Measurements from ENCODE around the gene RAB37. TPM values are rescaled to one million over a fixed set of nuclear protein-coding genes. Genes with fewer than 3 reads are reported as not detected.
A peak's percentile ranks its signal among the peaks of the same experiment; 100 is the strongest.

Gene RAB37
- total and polyA plus RNA-seq, 2 of the 8 experiments (the other 6 are each of a cell fraction or from before 2014, with no cell fraction given): 5.5 to 6.1 TPM

- no peak overlapping the region for H2BK15ac ChIP-seq (ENCODE audit: low read length)
- no peaks in the 10 kb centered on the region for H3K4me1 ChIP-seq (replicated peaks in 1 of 4; ENCODE audit: control insufficient read depth in 3 of 4, insufficient read depth in 4 of 4, low read length in 3 of 4)
- no peak overlapping the region for H2BK120ac ChIP-seq (replicated peaks; ENCODE audit: low read depth, low read length)
- no peaks in the 10 kb centered on the region for H3K36me3 ChIP-seq (ENCODE audit: control insufficient read depth in 2 of 4, insufficient read depth in 4 of 4, low read length in 3 of 4)
- H4K8ac ChIP-seq (ENCODE audit: extremely low read depth, insufficient read depth, low read length): peak overlapping the region; percentile 68; the same call in 1 of the 2 replicates
- H2BK12ac ChIP-seq (ENCODE audit: low read depth, low read length): no peak overlapping the region
- H3K56ac ChIP-seq (replicated peaks; ENCODE audit: insufficient read length, low read depth, low read length): no peak overlapping the region
- no peak overlapping the region for H2AFZ ChIP-seq (ENCODE audit: low read length)
- no peak overlapping the region for H2BK20ac ChIP-seq (ENCODE audit: low read length)
- H3K4me2 ChIP-seq (ENCODE audit: insufficient read depth in 1 of 2, low read depth in 2 of 2, low read length in 2 of 2): no peak overlapping the region
- H3K27me3 ChIP-seq (replicated peaks in 1 of 4; ENCODE audit: control insufficient read depth in 3 of 4, extremely low read depth in 1 of 4, insufficient read depth in 3 of 4, low read length in 3 of 4): no peaks in the 10 kb centered on the region
- H3K27ac ChIP-seq (ENCODE audit: low read depth, low read length): no peak overlapping the region
- H2AK5ac ChIP-seq (ENCODE audit: low read depth, low read length): no peak overlapping the region
- no peak overlapping the region for H3K14ac ChIP-seq (ENCODE audit: insufficient read length)
- no peak for FAIRE-seq
- H3K9ac ChIP-seq (replicated peaks in 1 of 4; ENCODE audit: extremely low read depth in 1 of 4, low read depth in 3 of 4, low read length in 3 of 4): no peak overlapping the region
- no peaks in the 10 kb centered on the region for H4K20me1 ChIP-seq (replicated peaks in 1 of 2; ENCODE audit: control insufficient read depth in 1 of 2, insufficient read depth in 2 of 2, low read length in 2 of 2)
- DNase-seq (ENCODE audit: low read depth in 1 of 2, low spot score in 2 of 2): no peak
- no peaks in the 10 kb centered on the region for H3K23me2 ChIP-seq (ENCODE audit: low read depth, low read length)
- H3K79me1 ChIP-seq (ENCODE audit: low read depth, low read length): no peaks in the 10 kb centered on the region
- no peak overlapping the region for H4K91ac ChIP-seq (replicated peaks; ENCODE audit: insufficient read length, low read length)
- H3K4ac ChIP-seq (replicated peaks; ENCODE audit: insufficient read length, low read depth, low read length): no peak overlapping the region
- POLR2A ChIA-PET (ENCODE audit: partially characterized antibody): no interaction called here
- no peak overlapping the region for H4K5ac ChIP-seq (ENCODE audit: insufficient read length, low read depth, low read length)
- H3K18ac ChIP-seq (ENCODE audit: extremely low read depth, low read length): no peak overlapping the region
- no peak overlapping the region for H3K4me3 ChIP-seq (ENCODE audit: extremely low read depth in 1 of 4, insufficient read depth in 2 of 4, low read depth in 3 of 4, low read length in 4 of 4)
- no peaks in the 10 kb centered on the region for H3K9me3 ChIP-seq (ENCODE audit: insufficient read depth in 2 of 2, low read depth in 1 of 2, low read length in 1 of 2)
- CTCF ChIA-PET (ENCODE audit: partially characterized antibody): interaction anchor here (0.9 to 1.8 kb wide), 6 partner anchors 22 to 101 kb away, joined by 3 to 8 read pairs (median 3); no protein-coding TSS in a partner anchor
- WGBS, 2 experiments (ENCODE audit: extremely low coverage in 1 of 2, insufficient coverage in 1 of 2, insufficient read length in 1 of 2, insufficient replicate concordance in 2 of 2, low coverage in 1 of 2, low lambda C conversion rate in 2 of 2, missing lambda C conversion rate in 1 of 2): 71% methylated on average over 2 of the region's 2 CpGs; no CpG with 5 or more reads in 1 of the 2 experiments
- H3K79me2 ChIP-seq (ENCODE audit: control insufficient read depth in 1 of 2, insufficient read depth in 2 of 2, low read length in 2 of 2): no peaks in the 10 kb centered on the region
- H2BK5ac ChIP-seq (ENCODE audit: low read depth, low read length): no peak overlapping the region
- H3K23ac ChIP-seq (ENCODE audit: insufficient read length): no peak overlapping the region
- TF ChIP-seq NRF1 (IDR thresholded peaks at IDR 0.05; ENCODE audit: low read depth, low read length): no peak
- TF ChIP-seq E2F6 (IDR thresholded peaks at IDR 0.05): no peak
- TF ChIP-seq CHD2 (IDR thresholded peaks at IDR 0.05; ENCODE audit: low read length): no peak
- TF ChIP-seq RBBP5 (IDR thresholded peaks at IDR 0.05; ENCODE audit: borderline replicate concordance, low read depth, low read length): no peak
- TF ChIP-seq TAF1 (IDR thresholded peaks at IDR 0.05; ENCODE audit: low read depth, low read length): no peak
- no peak for TF ChIP-seq RAD21 (IDR thresholded peaks at IDR 0.05 in 1 of 2, conservative IDR thresholded peaks at IDR 0.05 in 1 of 2; ENCODE audit: low read depth in 2 of 2, low read length in 2 of 2)
- TF ChIP-seq GTF2F1 (IDR thresholded peaks at IDR 0.05; ENCODE audit: borderline replicate concordance, low read depth, low read length): no peak
- TF ChIP-seq CTCF (IDR thresholded peaks at IDR 0.05; ENCODE audit: control extremely low read depth in 1 of 3, insufficient read depth in 1 of 3, low read depth in 1 of 3, low read length in 3 of 3): no peak
- no peak for TF ChIP-seq ZNF274 (IDR thresholded peaks at IDR 0.05; ENCODE audit: borderline replicate concordance, extremely low read depth, low read length)
- no peak for TF ChIP-seq MAFK (IDR thresholded peaks at IDR 0.05; ENCODE audit: low read depth, low read length)
- TF ChIP-seq CTBP2 (IDR thresholded peaks at IDR 0.05; ENCODE audit: borderline replicate concordance, insufficient read depth, insufficient read length, low read length): no peak
Observed at GRCh38 chr17:74703311-74703710, 33.7 kb upstream of the RAB37 start.

Data from H1 (cell line).